Stimulated activated CD4-positive, alpha-beta T cell treated with anti-CD3 and anti-CD28 coated beads, Interleukin-4, amount 100 ng/mL, for 48 hours (primary cell): ENCODE measurements around the gene STK25.

ENCODE experiments used
- DNase-seq, 2 donors: peaks; one replicate each; pipeline ENCODE4 v3.0.0-alpha.2; 2020; ENCODE audit warnings: low read depth in 2 of 2

The STK25 gene

GRCh38 chr2:241493092-241493491 lies 15.3 kb downstream of the STK25 start:
- no peak for DNase-seq

GRCh38 chr2:241492174-241492565 lies 16.2 kb downstream of the STK25 start:
- DNase-seq, result no peak

GRCh38 chr2:241491549-241492173 lies 16.7 kb downstream of the STK25 start:
- no peak for DNase-seq

- DNase-seq, result no peak
Measured at GRCh38 chr2:241490825-241491506, 17.4 kb downstream of the STK25 start.

GRCh38 chr2:241489733-241490680 lies 18.4 kb downstream of the STK25 start:
- no peak for DNase-seq

- no peak for DNase-seq
Measured at GRCh38 chr2:241489088-241489487, 19.3 kb downstream of the STK25 start.

- no peak for DNase-seq
Measured at GRCh38 chr2:241485172-241485911, 23.0 kb downstream of the STK25 start.

GRCh38 chr2:241483305-241483704 lies 25.1 kb downstream of the STK25 start:
- no peak for DNase-seq

GRCh38 chr2:241482126-241482955 lies 26.0 kb downstream of the STK25 start:
- DNase-seq, result no peak

- no peak for DNase-seq
Measured at GRCh38 chr2:241481687-241482086, 26.7 kb downstream of the STK25 start.

- no peak for DNase-seq
Measured at GRCh38 chr2:241479026-241479898, 29.1 kb downstream of the STK25 start.

- no peak for DNase-seq
Measured at GRCh38 chr2:241478166-241478565, 30.2 kb downstream of the STK25 start.

- no peak for DNase-seq
Measured at GRCh38 chr2:241475267-241475666, 33.1 kb downstream of the STK25 start.

- no peak for DNase-seq
Measured at GRCh38 chr2:241473399-241473798, 35.0 kb downstream of the STK25 start.

GRCh38 chr2:241469746-241470145 lies 38.6 kb downstream of the STK25 start:
- DNase-seq, result no peak

GRCh38 chr2:241468476-241468781 lies 40.0 kb downstream of the STK25 start:
- no peak for DNase-seq

- DNase-seq, result no peak
Measured at GRCh38 chr2:241467777-241468475, 40.5 kb downstream of the STK25 start.

- no peak for DNase-seq
Measured at GRCh38 chr2:241466230-241466629, 42.2 kb downstream of the STK25 start.

- no peak for DNase-seq
Measured at GRCh38 chr2:241465543-241465942, 42.8 kb downstream of the STK25 start.
